Measurements from ENCODE around the gene ANKRD10. TPM values are rescaled to one million over a fixed set of nuclear protein-coding genes. Genes with fewer than 3 reads are reported as not detected.

ANKRD10 gene
- total RNA-seq, 4 donors from 2014 or later = 89.6 to 120 (median 110) TPM

GRCh38 chr13:110910013-110910890 is 4.6 kb downstream of the ANKRD10 start:
- TF ChIP-seq POLR2AphosphoS5 (IDR thresholded peaks at IDR 0.05) = no peak
- TF ChIP-seq EP300 (IDR thresholded peaks at IDR 0.05) = no peak
- TF ChIP-seq POLR2A (IDR thresholded peaks at IDR 0.05; ENCODE audit: low read depth) = no peak
- TF ChIP-seq CTCF (IDR thresholded peaks at IDR 0.05) = no peak
- peaks cover 68 to 83% (median 81%) of the 10 kb centered on the region in 4 donors for H3K4me1 ChIP-seq
- peaks cover 0 to 32% (median 16%) of the 10 kb centered on the region in 4 donors for H3K36me3 ChIP-seq
- H3K27me3 ChIP-seq = no peaks in the 10 kb centered on the region
- no peaks in the 10 kb centered on the region for H3K9me3 ChIP-seq
- intact Hi-C loops (cut with DNase I) = loop anchor here (10.0 kb wide), 2 partner anchors 195 to 305 kb away; partner anchors contain the start of gene ING1
- WGBS = 63% methylated on average over 14 of the region's 14 CpGs
- no peak overlapping the region for H3K4me3 ChIP-seq
- H3K27ac ChIP-seq (replicated peaks in 1 of 4) = peak overlapping the region; percentile 28 to 66 (median 50)
- no peak for DNase-seq (ENCODE audit: extremely low spot score)

- Histone ChIP-seq H3K36me3 (peaks cover 0 to 46% (median 26%) of the 10 kb centered on the region in 4 donors), H3K27ac (replicated peaks in 1 of 4) (peak overlapping the region; percentile 50 to 66 (median 62)), H3K27me3 (no peaks in the 10 kb centered on the region), H3K9me3 (no peaks in the 10 kb centered on the region), H3K4me3 (no peak overlapping the region), H3K4me1 (peaks cover 67 to 81% (median 79%) of the 10 kb centered on the region in 4 donors)
- WGBS = 46% methylated on average over 9 of the region's 9 CpGs
- DNase-seq (ENCODE audit: extremely low spot score) = no peak
- TF ChIP-seq CTCF (IDR thresholded peaks at IDR 0.05) = no peak
- TF ChIP-seq EP300 (IDR thresholded peaks at IDR 0.05) = no peak
- no peak for TF ChIP-seq POLR2AphosphoS5 (IDR thresholded peaks at IDR 0.05)
- no peak for TF ChIP-seq POLR2A (IDR thresholded peaks at IDR 0.05; ENCODE audit: low read depth)
- intact Hi-C loops (cut with DNase I) = loop anchor here (5.0 kb wide), 1 partner anchor 36 kb away; no protein-coding TSS in a partner anchor
These were observed 6.6 kb downstream of the ANKRD10 start for GRCh38 chr13:110907951-110908898.

- Histone ChIP-seq H3K27ac (replicated peaks in 1 of 4) (peak overlapping the region; percentile 50 to 66 (median 62)), H3K4me3 (no peak overlapping the region), H3K36me3 (peaks cover 0 to 47% (median 26%) of the 10 kb centered on the region in 4 donors), H3K9me3 (no peaks in the 10 kb centered on the region), H3K27me3 (no peaks in the 10 kb centered on the region), H3K4me1 (peaks cover 58 to 79% (median 74%) of the 10 kb centered on the region in 4 donors)
- intact Hi-C loops (cut with DNase I) = loop anchor here (5.0 kb wide), 1 partner anchor 35 kb away; no protein-coding TSS in a partner anchor
- no peak for DNase-seq (ENCODE audit: extremely low spot score)
- 77% methylated on average over 3 of the region's 4 CpGs for WGBS
- TF ChIP-seq EP300 (IDR thresholded peaks at IDR 0.05) (no peak), POLR2AphosphoS5 (IDR thresholded peaks at IDR 0.05) (no peak), POLR2A (IDR thresholded peaks at IDR 0.05; ENCODE audit: low read depth) (no peak), CTCF (IDR thresholded peaks at IDR 0.05) (no peak)
These were observed 7.6 kb downstream of the ANKRD10 start for GRCh38 chr13:110907301-110907700.

GRCh38 chr13:110904748-110905147 is 10.1 kb downstream of the ANKRD10 start:
- 80% methylated on average over 7 of the region's 7 CpGs for WGBS
- no peak for TF ChIP-seq EP300 (IDR thresholded peaks at IDR 0.05)
- no peak for TF ChIP-seq POLR2A (IDR thresholded peaks at IDR 0.05; ENCODE audit: low read depth)
- no peak for TF ChIP-seq POLR2AphosphoS5 (IDR thresholded peaks at IDR 0.05)
- TF ChIP-seq CTCF (IDR thresholded peaks at IDR 0.05) = no peak
- H3K4me3 ChIP-seq = no peak overlapping the region
- DNase-seq (ENCODE audit: extremely low spot score) = no peak
- peaks cover 0 to 44% (median 22%) of the 10 kb centered on the region in 4 donors for H3K36me3 ChIP-seq
- no peak overlapping the region for H3K27ac ChIP-seq (replicated peaks in 1 of 4)
- no peaks in the 10 kb centered on the region for H3K9me3 ChIP-seq
- no peaks in the 10 kb centered on the region for H3K27me3 ChIP-seq
- intact Hi-C loops (cut with DNase I) = loop anchor here (5.0 kb wide), 1 partner anchor 32 kb away; no protein-coding TSS in a partner anchor
- H3K4me1 ChIP-seq = peaks cover 35 to 62% (median 51%) of the 10 kb centered on the region in 4 donors
